ENCODE results near the gene SPPL2B.

The SPPL2B gene

DNA sequence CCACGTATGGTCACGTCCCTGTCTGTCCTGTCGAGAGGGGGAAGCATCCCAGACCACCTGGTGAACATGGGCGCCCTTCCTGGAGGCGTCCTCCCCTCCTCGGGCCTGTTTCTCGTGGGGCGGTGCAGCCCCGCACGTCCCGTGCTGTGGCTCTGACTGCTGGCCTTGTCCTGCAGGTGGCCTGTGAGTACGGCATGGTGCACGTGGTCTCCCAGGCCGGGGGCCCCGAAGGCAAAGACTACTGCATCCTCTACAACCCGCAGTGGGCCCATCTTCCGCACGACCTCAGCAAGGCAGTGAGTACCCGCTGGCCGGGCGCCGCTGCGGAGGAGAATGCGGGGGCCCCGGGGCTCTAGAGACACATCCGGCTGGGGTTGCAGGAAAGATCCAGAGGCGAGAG, 5.9 kb downstream of the SPPL2B start:
- in situ Hi-C loops (cut with HindIII; ENCODE audit: low pct_ligation_motif_present, low pct_unique_long_range_greater_than_20kb, low sequenced_read_pairs): no loop called here
- no peak for DNase-seq

DNA sequence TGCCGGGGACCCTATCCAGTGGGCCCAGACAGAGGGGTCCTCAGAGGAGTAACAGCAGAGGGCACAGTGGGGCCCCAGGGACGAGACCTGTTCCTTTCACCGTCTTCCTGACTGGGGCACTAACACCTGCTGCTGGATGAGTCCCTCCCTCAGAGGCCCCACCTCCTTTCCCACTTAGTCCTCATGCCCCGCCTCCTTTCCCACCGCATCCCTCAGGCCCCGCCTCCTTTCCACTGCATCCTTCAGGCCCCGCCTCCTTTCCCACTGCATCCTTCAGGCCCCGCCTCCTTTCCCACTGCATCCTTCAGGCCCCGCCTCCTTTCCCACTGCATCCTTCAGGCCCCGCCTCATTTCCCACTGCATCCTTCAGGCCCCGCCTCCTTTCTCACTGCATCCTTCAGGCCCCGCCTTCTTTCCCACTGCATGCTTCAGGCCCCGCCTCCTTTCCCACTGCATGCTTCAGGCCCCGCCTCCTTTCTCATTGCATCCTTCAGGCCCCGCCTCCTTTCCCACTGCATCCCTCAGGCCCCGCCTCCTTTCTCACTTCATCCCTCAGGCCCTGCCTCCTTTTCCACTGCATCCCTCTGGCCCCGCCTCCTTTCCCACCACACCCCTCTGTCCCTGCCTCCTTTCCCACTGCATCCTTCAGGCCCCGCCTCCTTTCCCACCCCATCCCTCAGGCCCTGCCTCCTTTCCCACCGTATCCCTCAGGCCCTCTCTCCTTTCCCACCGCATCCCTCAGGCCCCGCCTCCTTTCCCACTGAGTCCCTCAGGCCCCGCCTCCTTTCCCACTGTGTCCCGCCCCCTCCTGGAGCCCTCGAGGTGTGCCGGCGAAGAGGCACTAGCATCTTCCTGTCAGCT, 6.7 kb downstream of the SPPL2B start:
- in situ Hi-C loops (cut with HindIII; ENCODE audit: low pct_ligation_motif_present, low pct_unique_long_range_greater_than_20kb, low sequenced_read_pairs): no loop called here
- DNase-seq: no peak

- DNase-seq: no peak
- in situ Hi-C loops (cut with HindIII; ENCODE audit: low pct_ligation_motif_present, low pct_unique_long_range_greater_than_20kb, low sequenced_read_pairs): no loop called here
Observed at GRCh38 chr19:2335848-2336247, 7.4 kb downstream of the SPPL2B start.

- DNase-seq: no peak
- in situ Hi-C loops (cut with HindIII; ENCODE audit: low pct_ligation_motif_present, low pct_unique_long_range_greater_than_20kb, low sequenced_read_pairs): no loop called here
Observed at GRCh38 chr19:2336528-2337328, 8.2 kb downstream of the SPPL2B start.

DNA sequence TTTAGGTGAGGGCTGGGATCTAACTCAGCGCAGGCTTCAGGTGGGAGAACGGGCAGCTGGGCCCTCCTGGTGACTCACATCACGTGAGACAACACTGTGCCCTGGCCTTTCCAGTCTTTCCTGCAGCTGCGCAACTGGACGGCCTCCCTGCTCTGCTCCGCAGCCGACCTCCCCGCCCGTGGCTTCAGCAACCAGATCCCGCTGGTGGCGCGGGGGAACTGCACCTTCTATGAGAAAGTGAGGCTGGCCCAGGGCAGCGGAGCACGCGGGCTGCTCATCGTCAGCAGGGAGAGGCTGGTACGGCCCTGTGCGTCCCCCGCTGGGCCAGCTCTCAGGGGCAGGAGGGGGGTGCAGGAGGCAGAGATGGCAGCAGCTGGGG, 8.8 kb downstream of the SPPL2B start:
- DNase-seq: no peak
- in situ Hi-C loops (cut with HindIII; ENCODE audit: low pct_ligation_motif_present, low pct_unique_long_range_greater_than_20kb, low sequenced_read_pairs): no loop called here

GRCh38 chr19:2338055-2338615, 9.7 kb downstream of the SPPL2B start:
- no peak for DNase-seq
- in situ Hi-C loops (cut with HindIII; ENCODE audit: low pct_ligation_motif_present, low pct_unique_long_range_greater_than_20kb, low sequenced_read_pairs): no loop called here

- no peak for DNase-seq
- in situ Hi-C loops (cut with HindIII; ENCODE audit: low pct_ligation_motif_present, low pct_unique_long_range_greater_than_20kb, low sequenced_read_pairs): no loop called here
Observed at GRCh38 chr19:2338751-2339643, 10.5 kb downstream of the SPPL2B start.

GRCh38 chr19:2339644-2340310, 11.3 kb downstream of the SPPL2B start:
- no peak for DNase-seq
- in situ Hi-C loops (cut with HindIII; ENCODE audit: low pct_ligation_motif_present, low pct_unique_long_range_greater_than_20kb, low sequenced_read_pairs): no loop called here

GRCh38 chr19:2340496-2341243, 12.2 kb downstream of the SPPL2B start:
- in situ Hi-C loops (cut with HindIII; ENCODE audit: low pct_ligation_motif_present, low pct_unique_long_range_greater_than_20kb, low sequenced_read_pairs): no loop called here
- no peak for DNase-seq

GRCh38 chr19:2341244-2341751, 12.8 kb downstream of the SPPL2B start:
- in situ Hi-C loops (cut with HindIII; ENCODE audit: low pct_ligation_motif_present, low pct_unique_long_range_greater_than_20kb, low sequenced_read_pairs): no loop called here
- no peak for DNase-seq

DNA sequence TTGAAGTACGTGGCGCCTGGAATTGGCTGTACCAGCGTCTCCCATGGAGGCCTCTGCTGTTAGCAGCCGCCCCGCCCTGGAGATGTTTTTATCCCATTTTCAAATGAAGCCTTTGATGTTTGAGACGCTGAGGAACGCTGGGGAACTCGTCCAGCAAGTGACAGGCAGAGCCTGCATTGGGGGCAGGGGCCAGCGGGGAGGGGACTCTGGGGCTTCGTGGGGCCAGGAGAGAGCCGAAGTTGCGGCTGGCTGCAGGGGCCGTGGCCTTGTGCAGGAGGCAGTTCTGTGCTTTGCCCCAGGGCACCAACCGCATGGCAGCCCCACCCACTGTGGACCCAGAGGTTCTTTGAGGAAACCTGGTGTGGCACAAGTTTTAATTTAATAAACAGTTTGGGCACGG, 13.5 kb downstream of the SPPL2B start:
- no peak for DNase-seq
- in situ Hi-C loops (cut with HindIII; ENCODE audit: low pct_ligation_motif_present, low pct_unique_long_range_greater_than_20kb, low sequenced_read_pairs): no loop called here

GRCh38 chr19:2342656-2343288, 14.3 kb downstream of the SPPL2B start:
- in situ Hi-C loops (cut with HindIII; ENCODE audit: low pct_ligation_motif_present, low pct_unique_long_range_greater_than_20kb, low sequenced_read_pairs): no loop called here
- DNase-seq: no peak

DNA sequence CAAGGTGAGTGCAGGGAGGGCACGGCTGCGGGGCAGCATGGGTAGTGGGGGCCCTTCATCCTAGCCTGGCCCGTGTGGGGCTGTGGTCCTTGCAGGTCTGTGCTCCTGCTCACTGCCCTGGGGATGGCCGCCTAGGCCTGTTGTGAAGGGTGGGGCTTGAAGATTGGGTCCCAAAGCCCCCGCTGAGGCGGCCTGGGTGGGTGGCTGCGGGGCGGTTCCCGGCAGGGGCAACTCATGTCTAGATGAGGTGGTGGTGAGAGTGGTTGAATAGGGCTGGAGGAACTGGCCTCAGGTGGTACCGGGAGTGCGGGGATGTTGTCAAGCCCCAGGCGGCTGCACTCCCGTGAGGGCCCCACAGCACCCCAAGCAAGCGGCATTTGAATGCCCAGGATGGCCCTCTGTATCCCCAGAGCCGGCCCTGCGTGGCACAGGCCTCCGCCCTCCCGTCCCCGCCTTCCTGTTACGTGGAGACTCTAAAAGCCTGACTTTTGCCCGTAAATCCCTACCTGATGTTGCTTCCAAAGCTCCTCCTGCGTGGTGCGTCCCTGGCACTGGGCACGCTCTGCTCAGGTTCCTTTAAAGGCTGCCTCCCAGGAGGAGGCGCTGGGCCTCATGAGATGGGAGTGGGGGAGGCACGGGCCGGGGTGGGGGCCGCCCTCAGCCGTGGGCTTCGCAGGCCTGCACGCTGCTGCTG, 15.0 kb downstream of the SPPL2B start:
- DNase-seq: no peak
- in situ Hi-C loops (cut with HindIII; ENCODE audit: low pct_ligation_motif_present, low pct_unique_long_range_greater_than_20kb, low sequenced_read_pairs): no loop called here

- DNase-seq: no peak
- in situ Hi-C loops (cut with HindIII; ENCODE audit: low pct_ligation_motif_present, low pct_unique_long_range_greater_than_20kb, low sequenced_read_pairs): no loop called here
Observed at GRCh38 chr19:2344381-2344870, 15.9 kb downstream of the SPPL2B start.

GRCh38 chr19:2345076-2345475, 16.6 kb downstream of the SPPL2B start:
- DNase-seq: no peak

More at GRCh38 chr19:2345076-2345475, 16.6 kb downstream of the SPPL2B start:
- in situ Hi-C loops (cut with HindIII; ENCODE audit: low pct_ligation_motif_present, low pct_unique_long_range_greater_than_20kb, low sequenced_read_pairs): no loop called here

Measured in ACHN (cell line).